Skeletal muscle cell (primary cell): ENCODE results near the gene COMMD6.

Experiments
- DNase-seq: peaks from one replicate; pipeline ENCODE4 v3.0.0-alpha.2; 2010; ENCODE audit warnings: low read depth
- H3K4me3 ChIP-seq: 2 replicates; pipeline ENCODE4 v1.5.1; 2011; ENCODE audit warnings: low read depth, mild to moderate bottlenecking, control low read depth, low read length, moderate library complexity

COMMD6 gene

DNA sequence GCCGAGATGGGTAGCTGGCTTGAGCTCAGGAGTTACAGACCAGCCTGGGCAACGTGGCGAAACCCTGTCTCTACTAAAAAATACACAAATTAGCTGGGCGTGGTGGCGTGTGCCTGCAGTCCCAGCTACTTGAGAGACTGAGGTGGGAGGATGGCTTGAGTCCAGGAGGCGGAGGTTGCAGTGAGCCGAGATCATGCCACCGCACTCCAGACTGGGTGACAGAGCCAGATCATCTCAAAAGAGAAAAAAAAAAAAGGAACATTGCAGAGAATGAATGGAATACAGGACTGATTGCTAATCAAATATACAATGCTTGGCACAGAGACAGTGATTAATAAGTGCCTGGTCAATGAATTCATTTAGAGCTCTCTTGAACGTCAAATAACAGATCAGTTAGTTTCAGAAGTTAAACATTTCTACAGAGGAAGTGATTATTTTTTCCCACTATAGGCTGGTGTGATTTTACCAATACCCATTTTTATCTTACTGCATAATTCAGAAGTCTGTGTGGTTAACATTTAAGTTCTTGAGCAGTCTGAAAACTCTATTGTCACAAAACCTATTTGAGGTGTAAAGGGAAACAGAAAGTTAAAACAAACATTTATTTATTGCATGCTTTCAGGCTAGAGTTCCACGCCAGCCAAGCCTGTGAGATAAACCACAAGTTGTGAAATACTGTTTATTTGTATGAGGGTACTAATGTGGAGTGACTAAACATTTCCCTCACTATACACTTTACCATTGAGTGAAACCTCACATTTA lies 48.0 kb downstream of the COMMD6 start:
- no peak for DNase-seq
- no peak overlapping the region for H3K4me3 ChIP-seq

DNA sequence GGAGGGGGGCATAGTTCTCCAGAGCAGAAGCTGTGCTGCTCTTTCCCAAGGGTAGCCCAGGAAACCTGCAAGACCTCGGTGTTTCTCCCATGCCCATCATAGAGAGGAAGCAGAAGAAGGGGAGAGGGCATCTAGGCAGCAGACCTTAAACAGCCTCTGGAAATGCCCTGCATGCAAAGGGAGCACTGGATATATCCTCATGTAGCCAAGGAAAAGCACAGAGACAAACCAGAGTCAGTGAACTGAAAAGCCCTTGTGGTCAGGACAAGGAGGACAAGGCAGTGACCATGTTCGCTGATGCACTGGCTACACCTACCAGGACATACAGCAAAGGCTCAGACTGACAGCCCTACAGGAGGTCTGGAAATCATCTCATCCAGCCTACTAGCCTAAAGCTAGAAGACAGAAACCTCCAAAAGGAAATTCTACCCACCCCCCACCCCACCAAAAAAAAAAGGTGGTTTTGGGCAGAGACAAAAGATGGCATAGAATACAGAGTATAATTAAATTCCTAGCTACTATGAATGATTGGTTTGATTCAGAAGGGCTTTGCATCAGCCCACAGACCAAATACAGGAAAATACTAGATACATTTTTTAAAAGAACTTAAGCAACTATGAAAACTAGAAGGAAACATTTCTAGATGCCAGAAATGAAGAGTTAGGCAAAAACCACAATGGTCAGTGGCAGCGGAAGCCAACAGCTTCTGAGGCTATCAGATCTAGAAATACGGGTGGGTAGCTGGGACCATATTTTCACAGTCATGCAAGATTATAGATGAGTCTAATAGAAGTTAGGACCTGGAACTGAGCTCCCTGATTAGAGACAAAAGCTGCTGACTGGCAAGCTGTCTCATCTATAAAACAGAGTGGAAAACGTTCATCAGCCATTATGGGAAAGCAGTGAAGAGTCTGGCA lies 51.2 kb downstream of the COMMD6 start:
- no peak overlapping the region for H3K4me3 ChIP-seq
- DNase-seq, result no peak

DNA sequence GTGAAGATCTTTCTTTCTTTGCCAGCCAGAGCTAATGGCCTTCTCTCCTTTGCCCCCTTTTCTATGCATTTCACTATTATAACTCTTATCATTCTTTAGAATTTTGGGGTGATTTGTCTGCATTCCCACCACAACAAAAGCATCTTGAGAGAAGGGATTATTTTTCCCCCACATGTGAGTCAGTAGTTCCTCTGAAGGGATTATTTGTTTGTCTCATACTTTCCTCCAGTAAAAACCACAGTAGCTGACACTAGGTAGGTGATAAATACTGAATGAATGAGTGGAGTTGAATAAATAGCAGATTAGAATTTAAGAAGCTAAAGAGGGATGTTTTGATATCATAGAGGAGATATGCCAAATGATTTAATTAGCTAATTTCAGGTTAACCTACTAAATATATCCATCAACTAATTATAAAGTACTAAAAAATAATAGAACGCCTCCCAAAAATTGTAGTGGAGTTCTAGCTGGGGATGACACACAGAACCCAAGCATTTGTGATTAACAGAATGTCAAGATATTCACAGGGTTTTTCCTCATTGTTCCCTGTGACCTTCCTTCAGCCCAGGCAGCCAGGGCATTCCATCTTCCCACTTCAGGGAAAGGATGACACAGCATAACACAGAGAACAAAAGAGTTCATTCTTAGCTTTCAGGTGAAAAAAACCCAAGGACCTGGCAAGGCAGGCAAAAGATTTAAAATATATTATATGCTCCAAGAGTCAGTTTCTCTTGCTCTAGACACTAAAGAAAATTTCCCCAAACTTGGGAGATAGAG lies 52.2 kb downstream of the COMMD6 start:
- DNase-seq, result peak; percentile 43
- H3K4me3 ChIP-seq, result no peak overlapping the region

DNA sequence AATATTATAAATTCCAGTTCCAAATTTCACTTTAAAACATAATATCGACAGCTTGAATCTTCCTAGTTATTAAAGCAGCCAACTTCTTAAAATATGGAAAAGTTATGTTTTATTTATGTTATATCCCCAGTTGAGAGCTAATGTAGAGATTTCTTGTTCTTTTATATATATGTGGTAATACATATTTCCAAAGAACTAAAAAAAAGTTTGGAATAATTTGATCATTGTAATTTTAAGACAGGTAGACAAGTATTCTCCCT lies 54.9 kb downstream of the COMMD6 start:
- H3K4me3 ChIP-seq, result peak overlapping the region; percentile 78
- no peak for DNase-seq

DNA sequence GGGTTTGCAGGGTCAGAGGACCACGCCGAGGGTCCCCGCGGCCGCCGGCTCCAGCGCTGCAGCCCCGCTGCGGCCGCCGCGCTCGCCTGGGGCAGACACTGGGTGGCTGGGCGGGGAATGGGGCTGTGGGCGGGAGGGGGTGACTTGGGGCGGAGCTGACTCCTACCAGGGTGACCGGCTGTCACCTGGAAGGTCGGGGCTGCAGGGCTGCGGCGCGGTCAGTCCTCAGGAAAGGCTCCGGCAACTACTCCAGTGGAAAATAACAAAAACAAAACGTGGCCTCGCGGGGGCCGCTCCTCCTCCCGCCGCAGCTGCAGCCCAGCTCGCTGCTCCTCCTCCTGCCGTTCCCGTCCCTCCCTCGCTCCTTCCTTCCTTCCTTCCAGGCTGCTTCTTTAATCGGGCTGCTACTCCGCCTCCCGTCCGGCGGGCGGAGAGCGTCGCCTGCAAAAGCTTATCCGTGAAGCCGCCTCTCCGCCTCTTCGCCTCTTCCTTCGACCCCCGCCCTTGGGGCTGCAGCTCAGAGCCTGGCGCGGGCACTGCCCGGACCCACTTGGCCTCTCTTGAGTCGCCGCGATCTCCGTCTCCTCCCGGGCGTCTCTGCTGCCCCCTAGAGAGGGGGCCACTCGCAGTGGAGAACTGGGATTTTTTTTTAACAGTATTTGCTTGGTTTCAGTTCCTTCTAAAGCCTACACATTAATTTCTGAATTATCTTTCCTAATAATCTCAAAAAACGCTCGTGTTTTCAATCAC lies 55.4 kb downstream of the COMMD6 start, which contains the start of gene TBC1D4:
TSS of gene TBC1D4 (minus strand) at position 100 of the 750 bp plus-strand sequence. CDS start 402 bp downstream, outside the sequence.
- peak; percentile 79 for DNase-seq
- H3K4me3 ChIP-seq, result peak within 1 kb of the TSS; percentile 78

DNA sequence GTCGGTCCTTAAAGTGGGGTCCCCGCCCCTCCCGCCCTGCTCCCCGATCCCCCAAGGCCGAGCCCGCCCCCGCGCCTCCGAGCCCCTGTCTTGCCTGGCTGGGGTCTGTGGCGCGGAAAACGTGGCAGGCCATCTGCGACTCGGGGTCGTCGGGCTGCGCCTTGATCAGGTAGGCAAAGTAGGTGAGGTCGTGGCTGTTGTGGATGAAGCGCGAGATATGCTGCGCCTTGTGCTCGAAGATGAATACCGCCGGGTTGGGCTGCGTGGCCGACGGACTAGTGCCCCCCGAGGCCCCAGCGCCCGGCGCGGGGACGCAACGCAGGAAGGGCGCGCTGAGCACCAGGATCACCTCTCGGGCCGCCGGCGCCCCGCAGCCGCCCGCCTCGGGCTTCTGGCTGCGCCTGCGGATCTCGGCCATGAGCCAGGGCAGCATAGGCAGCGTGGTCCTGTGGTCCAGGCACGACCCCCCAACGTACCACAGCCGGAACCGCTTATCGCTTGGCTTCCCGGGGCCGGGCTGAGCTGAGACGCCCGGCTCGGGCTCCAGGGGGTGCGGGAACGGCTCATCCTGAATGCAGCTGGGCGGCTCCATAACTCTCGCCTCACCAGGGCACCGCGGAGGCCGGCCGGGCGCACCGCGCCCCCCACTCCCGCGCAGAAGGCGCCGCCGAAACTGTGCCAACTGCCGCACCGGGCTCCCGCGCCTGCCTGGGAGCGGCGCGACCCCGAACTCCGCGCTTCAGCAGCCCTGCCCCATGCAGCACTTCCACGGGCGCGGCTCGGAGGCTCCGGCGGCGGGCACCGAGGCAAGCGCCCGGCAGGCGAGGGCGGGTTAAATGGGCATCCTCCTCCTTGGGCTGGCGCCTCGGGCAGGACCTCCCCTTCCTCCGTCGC lies 56.2 kb downstream of the COMMD6 start:
- peak overlapping the region; percentile 78 for H3K4me3 ChIP-seq
- DNase-seq, result no peak

DNA sequence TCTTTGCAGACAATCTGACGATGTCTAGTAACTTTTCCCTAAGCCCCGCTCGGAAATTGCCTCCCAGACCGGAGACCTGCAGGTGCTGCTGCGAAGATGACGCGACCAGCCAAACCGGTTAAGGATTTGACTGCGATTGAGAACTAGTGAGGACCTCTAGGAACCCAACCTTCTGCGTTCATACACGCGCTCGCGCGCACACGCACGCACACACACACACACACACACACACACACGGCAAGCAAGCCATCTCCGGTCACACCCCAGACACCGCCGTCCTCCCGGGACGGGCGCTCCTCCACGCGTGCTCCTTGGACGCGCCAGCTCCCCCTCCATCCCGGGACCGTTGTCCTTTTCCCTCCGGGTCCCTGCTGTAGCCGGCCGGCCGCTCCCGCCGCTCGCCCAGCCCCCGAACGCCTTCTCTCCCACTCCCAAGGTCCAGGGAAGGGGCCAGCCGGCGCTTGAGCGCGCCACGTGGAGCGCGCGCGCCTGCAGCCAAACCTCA lies 56.9 kb downstream of the COMMD6 start:
- DNase-seq, result no peak

DNA sequence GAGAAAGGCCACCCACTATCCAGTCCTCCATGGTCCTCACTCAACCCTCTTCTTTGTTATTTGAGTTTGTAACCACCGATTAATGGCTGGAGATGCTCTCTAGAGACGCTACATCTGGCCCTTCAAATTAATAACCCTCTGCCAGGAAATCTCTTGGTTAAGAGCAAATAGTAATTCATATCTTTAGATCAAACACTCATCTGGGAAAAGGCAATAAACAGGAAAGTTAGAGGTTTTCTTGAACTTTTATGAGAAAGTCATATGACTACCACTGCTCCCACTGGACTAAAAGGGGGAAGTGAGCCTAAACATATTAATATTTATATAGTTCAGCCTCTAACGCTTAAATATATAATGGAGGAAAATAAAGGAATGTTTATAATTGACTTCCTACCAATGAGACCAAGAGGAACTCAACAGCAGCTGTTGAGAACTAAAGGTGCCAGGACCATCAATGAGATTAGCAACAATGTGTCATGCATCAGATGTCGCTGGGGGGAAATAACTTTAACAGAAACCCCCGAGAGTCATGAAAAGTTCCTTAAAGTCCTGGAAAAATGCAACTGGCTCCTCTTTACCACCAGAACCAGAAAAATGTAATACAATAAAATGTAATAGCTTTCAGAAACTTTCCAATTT lies 58.4 kb downstream of the COMMD6 start:
- DNase-seq, result no peak
- H3K4me3 ChIP-seq, result peak overlapping the region; percentile 78

More for the DNA sequence above, 56.9 kb downstream of the COMMD6 start:
- H3K4me3 ChIP-seq, result peak overlapping the region; percentile 78

DNA sequence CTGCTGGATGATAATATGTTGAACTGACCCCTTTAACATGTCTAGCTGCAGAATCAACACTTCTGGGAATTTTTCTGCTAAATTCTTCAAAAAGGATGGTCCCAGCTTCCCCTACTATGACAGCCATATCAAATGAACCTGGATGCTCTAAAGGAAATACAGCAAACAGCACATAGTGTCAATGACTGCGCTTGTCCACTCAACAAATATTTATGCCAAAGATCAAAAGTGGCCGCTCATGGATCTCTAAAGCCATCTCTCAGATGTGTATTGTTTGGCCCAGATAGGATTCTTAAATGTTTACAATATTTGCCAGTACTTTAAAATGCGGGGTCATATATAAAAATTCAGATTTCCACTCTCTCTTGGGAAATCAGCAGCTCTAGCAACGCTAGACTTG lies 59.0 kb downstream of the COMMD6 start:
- H3K4me3 ChIP-seq, result no peak overlapping the region
- no peak for DNase-seq
